ENCODE measurements around the gene ANXA11. TPM values are rescaled to one million over a fixed set of nuclear protein-coding genes. Genes with fewer than 3 reads are reported as not detected.
A peak's percentile ranks its signal among the peaks of the same experiment; 100 is the strongest.
"Not testable (repeated sequence)": the region's sequence is repeated elsewhere in the genome, so short reads cannot be mapped to it uniquely, and the experiment has no call there.

ANXA11 gene
- total and polyA plus RNA-seq, 8 donors: 90.9 to 298 (median 103) TPM

GRCh38 chr10:80149123-80149522 is 56.2 kb downstream of the ANXA11 start:
- Histone ChIP-seq H3K4me3 (no peak overlapping the region), H3K36me3 (peaks cover 0 to 54% of the 10 kb centered on the region in 2 donors), H3K9me3 (no peaks in the 10 kb centered on the region), H3K27ac (no peak overlapping the region), H3K4me1 (peaks cover 8 to 22% of the 10 kb centered on the region in 2 donors), H3K27me3 (no peaks in the 10 kb centered on the region)
- no peak for TF ChIP-seq CTCF (IDR thresholded peaks at IDR 0.05)
- ATAC-seq (no peak), DNase-seq (no peak)
- intact Hi-C loops (cut with DNase I): loop anchor here in 1 of 2 donors (10.0 kb wide), 1 partner anchor 66 kb away; no protein-coding TSS in a partner anchor

GRCh38 chr10:80148166-80148805 is 57.1 kb downstream of the ANXA11 start:
- Histone ChIP-seq H3K4me3 (no peak overlapping the region), H3K4me1 (peaks cover 11 to 27% of the 10 kb centered on the region in 2 donors), H3K27ac (no peak overlapping the region), H3K36me3 (peaks cover 0 to 46% of the 10 kb centered on the region in 2 donors), H3K9me3 (no peaks in the 10 kb centered on the region), H3K27me3 (no peaks in the 10 kb centered on the region)
- ATAC-seq (no peak), DNase-seq (no peak)
- intact Hi-C loops (cut with DNase I): loop anchor here in 1 of 2 donors (10.0 kb wide), 1 partner anchor 67 kb away; no protein-coding TSS in a partner anchor
- TF ChIP-seq CTCF (IDR thresholded peaks at IDR 0.05): no peak

- Histone ChIP-seq H3K36me3 (peaks cover 0 to 32% of the 10 kb centered on the region in 2 donors), H3K27ac (no peak overlapping the region), H3K27me3 (peaks cover 0 to 2% of the 10 kb centered on the region in 2 donors), H3K4me1 (peaks cover 11 to 27% of the 10 kb centered on the region in 2 donors), H3K4me3 (no peak overlapping the region), H3K9me3 (no peaks in the 10 kb centered on the region)
- intact Hi-C loops (cut with DNase I): loop anchor here in 1 of 2 donors (10.0 kb wide), 1 partner anchor 68 kb away; no protein-coding TSS in a partner anchor
- no peak for DNase-seq
- no peak for ATAC-seq
- no peak for TF ChIP-seq CTCF (IDR thresholded peaks at IDR 0.05)
Observed at GRCh38 chr10:80146918-80147317, 58.4 kb downstream of the ANXA11 start.

- intact Hi-C loops (cut with DNase I): loop anchor here in 1 of 2 donors (10.0 kb wide), 1 partner anchor 69 kb away; no protein-coding TSS in a partner anchor
- Histone ChIP-seq H3K27me3 (peaks cover 0 to 15% of the 10 kb centered on the region in 2 donors), H3K36me3 (peaks cover 0 to 20% of the 10 kb centered on the region in 2 donors), H3K27ac (peak overlapping the region; percentile 27 to 56), H3K4me1 (peaks cover 11 to 27% of the 10 kb centered on the region in 2 donors)
- not testable (repeated sequence) for H3K4me3 ChIP-seq, H3K9me3 ChIP-seq, ATAC-seq
- peak in 1 of 4 donors; percentile 36 for DNase-seq
Observed at GRCh38 chr10:80145406-80146308, 59.7 kb downstream of the ANXA11 start.

GRCh38 chr10:80144696-80145131 is 60.6 kb downstream of the ANXA11 start:
- H3K27me3 ChIP-seq: peaks cover 0 to 24% of the 10 kb centered on the region in 2 donors
- peaks cover 0 to 10% of the 10 kb centered on the region in 2 donors for H3K36me3 ChIP-seq
- intact Hi-C loops (cut with DNase I): loop anchor here (5.0 to 10.0 kb wide), 3 partner anchors 63 to 78 kb away; partner anchors contain the start of gene ANXA11 (in 1 of the 2)
- no peak for TF ChIP-seq CTCF (IDR thresholded peaks at IDR 0.05)
- H3K9me3 ChIP-seq: no peaks in the 10 kb centered on the region
- DNase-seq: peak in 1 of 4 donors; percentile 35
- H3K4me1 ChIP-seq: peaks cover 11 to 27% of the 10 kb centered on the region in 2 donors
- H3K4me3 ChIP-seq: no peak overlapping the region
- no peak overlapping the region for H3K27ac ChIP-seq
- ATAC-seq: peak; percentile 14

All from left lung (tissue), 10 donors.